Measurements from ENCODE around the gene CEMP1.
"Not testable (repeated sequence)": the region's sequence is repeated elsewhere in the genome, so short reads cannot be mapped to it uniquely, and the experiment has no call there.

GRCh38 chr16:2560131-2560797 is 29.1 kb upstream of the CEMP1 start:
- TF ChIP-seq CTCF, POLR2AphosphoS5 (IDR thresholded peaks at IDR 0.05): not testable (repeated sequence)

Data from prostate gland (tissue), 2 donors.